Fibroblast of lung (primary cell): ENCODE data around the gene GTF2A1.

Experiments used
- EZH2 ChIP-seq: IDR thresholded peaks from 2 replicates; pipeline ENCODE4 v1.5.1; 2012; ENCODE audit warnings: low read length, control low read depth, mild to moderate bottlenecking; ENCODE audit errors: missing control alignments
- TF ChIP-seq, protein P1 (sequence below), 2 donors: IDR thresholded peaks in 1 of 2; conservative IDR thresholded peaks in 1 of 2; 1 replicate in 1 of 2; 2 replicates in 1 of 2; pipeline ENCODE4 v1.5.1; 2011 to 2012; ENCODE audit warnings: low read length in 2 of 2, control low read depth in 1 of 2, inconsistent platforms in 1 of 2, low read depth in 1 of 2, mild to moderate bottlenecking in 1 of 2

DNA sequence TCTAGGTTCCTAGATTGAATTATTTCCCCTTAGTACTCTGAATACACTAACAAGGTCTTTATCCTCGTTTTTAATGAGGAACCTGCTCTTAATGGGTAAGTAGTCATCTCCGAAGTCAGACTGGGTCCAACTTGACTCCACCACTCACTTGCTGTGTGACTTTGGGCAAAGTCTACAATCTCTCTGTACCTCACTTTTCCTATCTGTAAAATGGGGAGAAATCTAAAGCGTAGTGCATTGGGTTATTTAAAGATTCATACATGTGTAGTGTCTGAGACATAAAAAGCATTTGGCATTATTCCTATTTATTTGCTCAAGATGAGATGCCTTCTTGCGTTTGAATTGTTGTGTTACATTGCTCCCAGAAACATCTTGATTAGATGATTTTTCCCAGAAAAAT, 51.5 kb downstream of the GTF2A1 start:
- TF ChIP-seq, protein P1, sequence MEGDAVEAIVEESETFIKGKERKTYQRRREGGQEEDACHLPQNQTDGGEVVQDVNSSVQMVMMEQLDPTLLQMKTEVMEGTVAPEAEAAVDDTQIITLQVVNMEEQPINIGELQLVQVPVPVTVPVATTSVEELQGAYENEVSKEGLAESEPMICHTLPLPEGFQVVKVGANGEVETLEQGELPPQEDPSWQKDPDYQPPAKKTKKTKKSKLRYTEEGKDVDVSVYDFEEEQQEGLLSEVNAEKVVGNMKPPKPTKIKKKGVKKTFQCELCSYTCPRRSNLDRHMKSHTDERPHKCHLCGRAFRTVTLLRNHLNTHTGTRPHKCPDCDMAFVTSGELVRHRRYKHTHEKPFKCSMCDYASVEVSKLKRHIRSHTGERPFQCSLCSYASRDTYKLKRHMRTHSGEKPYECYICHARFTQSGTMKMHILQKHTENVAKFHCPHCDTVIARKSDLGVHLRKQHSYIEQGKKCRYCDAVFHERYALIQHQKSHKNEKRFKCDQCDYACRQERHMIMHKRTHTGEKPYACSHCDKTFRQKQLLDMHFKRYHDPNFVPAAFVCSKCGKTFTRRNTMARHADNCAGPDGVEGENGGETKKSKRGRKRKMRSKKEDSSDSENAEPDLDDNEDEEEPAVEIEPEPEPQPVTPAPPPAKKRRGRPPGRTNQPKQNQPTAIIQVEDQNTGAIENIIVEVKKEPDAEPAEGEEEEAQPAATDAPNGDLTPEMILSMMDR (conservative IDR thresholded peaks at IDR 0.05 in 1 of 2, IDR thresholded peaks at IDR 0.05 in 1 of 2; ENCODE audit: low read depth in 1 of 2, low read length in 2 of 2), result no peak
- TF ChIP-seq EZH2, result no peak
